HepG2 (cell line): Measurements from ENCODE around the gene RESP18. TPM values are rescaled to one million over a fixed set of nuclear protein-coding genes. Genes with fewer than 3 reads are reported as not detected.

Experiments used
- ARID2 ChIP-seq: sonication (generic); formaldehyde crosslinking; IDR thresholded peaks from 2 replicates; pipeline ENCODE4 v1.8.1; 2022; ENCODE audit warnings: mild to moderate bottlenecking, missing genetic modification reagents, borderline replicate concordance
- CAMTA2 ChIP-seq: sonication (generic); formaldehyde crosslinking; IDR thresholded peaks from 2 replicates; pipeline ENCODE4 v1.4.0; 2020; ENCODE audit warnings: mild to moderate bottlenecking, missing genetic modification reagents, borderline replicate concordance
- EED ChIP-seq: sonication (generic); formaldehyde crosslinking; IDR thresholded peaks from 2 replicates; pipeline ENCODE4 v1.5.0; 2020; ENCODE audit warnings: mild to moderate bottlenecking, missing genetic modification reagents
- GMEB2 ChIP-seq: IDR thresholded peaks from 2 replicates; pipeline ENCODE4 v1.6.1; 2016; ENCODE audit warnings: missing biosample characterization, missing genetic modification reagents, low read depth
- MIER2 ChIP-seq: IDR thresholded peaks from 2 replicates; pipeline ENCODE4 v1.6.1; 2016; ENCODE audit warnings: missing biosample characterization, missing genetic modification reagents
- NFIB ChIP-seq: sonication (generic); formaldehyde crosslinking; IDR thresholded peaks from 2 replicates; pipeline ENCODE4 v1.9.0; 2021; ENCODE audit warnings: missing genetic modification reagents, mild to moderate bottlenecking, borderline replicate concordance
- NFYB ChIP-seq: sonication (generic); formaldehyde crosslinking; IDR thresholded peaks from 2 replicates; pipeline ENCODE4 v1.4.0; 2020; ENCODE audit warnings: missing genetic modification reagents
- PLRG1 ChIP-seq: fragments of 450-650 bp; conservative IDR thresholded peaks from 2 replicates; pipeline ENCODE4 v1.6.1; 2016
- SNAPC4 ChIP-seq: sonication (generic); formaldehyde crosslinking; IDR thresholded peaks from 2 replicates; pipeline ENCODE4 v1.4.0; 2020; ENCODE audit warnings: mild to moderate bottlenecking, missing genetic modification reagents
- TEF ChIP-seq: sonication (generic); formaldehyde crosslinking; IDR thresholded peaks from 2 replicates; pipeline ENCODE4 v1.5.0; 2020; ENCODE audit warnings: missing genetic modification reagents
- ZBTB33 ChIP-seq: sonication (generic); formaldehyde crosslinking; IDR thresholded peaks from 2 replicates; pipeline ENCODE4 v1.4.0; 2020; ENCODE audit warnings: missing genetic modification reagents
- ZBTB34 ChIP-seq: sonication (generic); formaldehyde crosslinking; IDR thresholded peaks from 2 replicates; pipeline ENCODE4 v1.8.0; 2022; ENCODE audit warnings: mild to moderate bottlenecking, missing genetic modification reagents
- ZFP1 ChIP-seq: IDR thresholded peaks from 2 replicates; pipeline ENCODE4 v1.6.1; 2016
- ZNF34 ChIP-seq: sonication (generic); formaldehyde crosslinking; IDR thresholded peaks from 2 replicates; pipeline ENCODE4 v1.4.0; 2020; ENCODE audit warnings: mild to moderate bottlenecking, missing genetic modification reagents, borderline replicate concordance
- ZNF670 ChIP-seq: sonication (generic); formaldehyde crosslinking; IDR thresholded peaks from 2 replicates; pipeline ENCODE4 v1.8.0; 2022; ENCODE audit warnings: mild to moderate bottlenecking, missing genetic modification reagents, borderline replicate concordance
- ZNF704 ChIP-seq: sonication (generic); formaldehyde crosslinking; IDR thresholded peaks from 2 replicates; pipeline ENCODE4 v1.8.1; 2023; ENCODE audit warnings: mild to moderate bottlenecking, inconsistent platforms, moderate library complexity, missing genetic modification reagents, borderline replicate concordance
- polyA plus RNA-seq, 8 experiments: library from polyadenylated mRNA; depleted of rRNA in 3 of 8; stranded (reverse) in 7 of 8; unstranded in 1 of 8; fragments of >200 nt; fragmentation: Illumina TruSeq in 4 of 8; extraction: Trizol in 4 of 8; gene quantifications; 2 replicates each; pipeline versions ENCODE4 v1.2.1 to v1.2.3, GENCODE V29; 2011 to 2016; ENCODE audit warnings: low read depth in 4 of 8, missing spikeins in 1 of 8, mixed read lengths in 1 of 8; ENCODE audit not compliant: insufficient read depth in 1 of 8
- total RNA-seq, 5 experiments: library from RNA; depleted of rRNA; stranded (reverse); fragments of >200 nt; fragmentation: Illumina TruSeq; extraction: Trizol; gene quantifications; 2 replicates each; pipeline ENCODE4 v1.2.3, GENCODE V29; 2016; ENCODE audit warnings: low read depth in 1 of 5

RESP18 gene
- total and polyA plus RNA-seq, 2 of the 13 experiments (the other 11 are each of a cell fraction or from before 2014, with no cell fraction given): not detected

- no peak for TF ChIP-seq ZBTB34 (CRISPR knock-in tag)
- no peak for TF ChIP-seq GMEB2 (CRISPR knock-in tag)
- TF ChIP-seq NFYB (CRISPR knock-in tag): no peak
- TF ChIP-seq SNAPC4: no peak
- peak; percentile 59; the same call in 1 of the 2 replicates for TF ChIP-seq ZBTB33 (CRISPR knock-in tag)
- TF ChIP-seq NFIB (CRISPR knock-in tag): no peak
- TF ChIP-seq ZNF34 (CRISPR knock-in tag): no peak
- no peak for TF ChIP-seq ZFP1 (CRISPR knock-in tag)
- TF ChIP-seq ZNF704 (CRISPR knock-in tag): no peak
- TF ChIP-seq PLRG1: no peak
- TF ChIP-seq CAMTA2: no peak
- TF ChIP-seq EED (CRISPR knock-in tag): peak; percentile 75; the same call in 1 of the 2 replicates
- TF ChIP-seq MIER2 (CRISPR knock-in tag): peak; percentile 80
- TF ChIP-seq TEF: no peak
- TF ChIP-seq ZNF670: no peak
- no peak for TF ChIP-seq ARID2 (CRISPR knock-in tag)
These were observed 33.7 kb downstream of the RESP18 start (continued) for GRCh38 chr2:219298759-219299371.
